Astrocyte (in vitro differentiated cells and primary cell): ENCODE measurements around the gene DCX. TPM values are rescaled to one million over a fixed set of nuclear protein-coding genes. Genes with fewer than 3 reads are reported as not detected.
"Not testable (repeated sequence)": the region's sequence is repeated elsewhere in the genome, so short reads cannot be mapped to it uniquely, and the experiment has no call there.

ENCODE experiments used
- DNase-seq: peaks from one replicate; pipeline ENCODE4 v3.0.0-alpha.2; 2010; ENCODE audit warnings: low read depth
- FAIRE-seq: peaks from 2 replicates; lab custom pipeline; 2011; peaks lifted over from hg19 to GRCh38; lab: Jason Lieb, UNC
- H2AFZ ChIP-seq: 2 replicates; pipeline ENCODE4 v1.6.0; 2012; ENCODE audit warnings: low read depth, low read length, inconsistent platforms
- H3K27ac ChIP-seq: 2 replicates; pipeline ENCODE4 v1.5.1; 2011; ENCODE audit warnings: low read depth, low read length, inconsistent platforms
- H3K27me3 ChIP-seq: 2 replicates; pipeline ENCODE4 v1.6.0; 2011; ENCODE audit warnings: low read length, inconsistent platforms; ENCODE audit not compliant: insufficient read depth
- H3K36me3 ChIP-seq: 2 replicates; pipeline ENCODE4 v1.5.1; 2011; ENCODE audit warnings: low read length, inconsistent platforms; ENCODE audit not compliant: insufficient read depth
- H3K4me1 ChIP-seq: 2 replicates; pipeline ENCODE4 v1.5.1; 2011; ENCODE audit warnings: low read length, inconsistent platforms; ENCODE audit not compliant: insufficient read depth
- H3K4me2 ChIP-seq: 2 replicates; pipeline ENCODE4 v1.6.0; 2012; ENCODE audit warnings: low read length, inconsistent platforms
- H3K4me3 ChIP-seq: 2 replicates; pipeline ENCODE4 v1.5.1; 2011; ENCODE audit warnings: low read depth, mild to moderate bottlenecking, low read length, inconsistent platforms; ENCODE audit not compliant: insufficient read depth
- H3K79me2 ChIP-seq: 2 replicates; pipeline ENCODE4 v1.6.0; 2012; ENCODE audit warnings: mild to moderate bottlenecking, low read length, inconsistent platforms; ENCODE audit not compliant: insufficient read depth
- H3K9ac ChIP-seq: 2 replicates; pipeline ENCODE4 v1.6.0; 2012; ENCODE audit warnings: mild to moderate bottlenecking, low read length, inconsistent platforms
- H3K9me3 ChIP-seq: 2 replicates; pipeline ENCODE4 v1.5.1; 2012; ENCODE audit warnings: low read depth, mild to moderate bottlenecking, low read length, inconsistent platforms; ENCODE audit not compliant: insufficient read depth
- H4K20me1 ChIP-seq: 2 replicates; pipeline ENCODE4 v1.6.0; 2012; ENCODE audit warnings: low read length, inconsistent platforms; ENCODE audit not compliant: insufficient read depth
- H3K27ac Mint-ChIP-seq: one replicate; pipeline ENCODE4 v1.8.0; 2021; ENCODE audit warnings: mild to moderate bottlenecking, mixed read lengths; ENCODE audit not compliant: unreplicated experiment
- H3K27me3 Mint-ChIP-seq: one replicate; pipeline ENCODE4 v1.8.0; 2021; ENCODE audit warnings: low read depth, mixed read lengths; ENCODE audit not compliant: unreplicated experiment
- H3K36me3 Mint-ChIP-seq: one replicate; pipeline ENCODE4 v1.8.0; 2021; ENCODE audit warnings: low read depth, mixed read lengths; ENCODE audit not compliant: unreplicated experiment
- H3K4me1 Mint-ChIP-seq: one replicate; pipeline ENCODE4 v1.8.0; 2021; ENCODE audit warnings: low read depth, mixed read lengths; ENCODE audit not compliant: unreplicated experiment
- H3K4me3 Mint-ChIP-seq: one replicate; pipeline ENCODE4 v1.8.0; 2021; ENCODE audit warnings: mild to moderate bottlenecking, moderate library complexity, mixed read lengths; ENCODE audit not compliant: unreplicated experiment
- H3K9me3 Mint-ChIP-seq: one replicate; pipeline ENCODE4 v1.8.0; 2021; ENCODE audit warnings: mild to moderate bottlenecking, mixed read lengths; ENCODE audit not compliant: unreplicated experiment
- EZH2 ChIP-seq: IDR thresholded peaks from 2 replicates; pipeline ENCODE4 v1.6.1; 2012; ENCODE audit warnings: mild to moderate bottlenecking, low read length, inconsistent platforms; ENCODE audit not compliant: insufficient read depth
- total RNA-seq: library from RNA; stranded (reverse); gene quantifications from 2 replicates; pipeline ENCODE4 v1.2.1, GENCODE V29; 2021
- TF ChIP-seq, protein P1 (sequence below): IDR thresholded peaks from 2 replicates; pipeline ENCODE4 v1.5.1; 2011; ENCODE audit warnings: low read depth, mild to moderate bottlenecking, inconsistent platforms, low read length, moderate library complexity; ENCODE audit not compliant: insufficient read depth

Gene DCX
- total RNA-seq, 1 donor from 2014 or later: 2.4 TPM

DNA sequence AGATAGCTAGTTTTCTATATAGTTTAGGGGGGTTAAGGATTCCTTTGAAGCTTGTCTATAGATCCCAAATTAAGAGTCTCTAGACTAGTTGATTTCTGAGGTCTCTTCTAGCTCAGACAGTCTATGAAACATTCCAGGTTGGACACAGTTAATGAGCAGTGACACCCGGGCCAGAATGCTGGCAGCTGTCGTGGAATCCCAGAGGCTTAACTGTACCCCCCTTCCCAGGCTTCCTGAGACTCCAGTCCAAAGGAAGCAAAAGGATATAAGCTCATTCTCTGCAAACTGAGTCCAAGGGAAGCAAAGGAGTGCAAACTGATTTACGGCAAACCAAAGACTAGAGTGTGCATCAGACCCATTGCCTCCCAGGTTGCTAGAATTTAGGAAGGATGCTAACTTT is 62.9 kb downstream of the DCX start:
- Histone ChIP-seq H3K4me3 (no peak overlapping the region), H3K4me2 (no peak overlapping the region), H2AFZ (no peak overlapping the region), H4K20me1 (no peaks in the 10 kb centered on the region), H3K9me3 (no peaks in the 10 kb centered on the region), H3K4me1 (no peaks in the 10 kb centered on the region), H3K36me3 (no peaks in the 10 kb centered on the region), H3K27me3 (no peaks in the 10 kb centered on the region), H3K9ac (no peak overlapping the region), H3K79me2 (no peaks in the 10 kb centered on the region), H3K27ac (no peak overlapping the region)
- Mint-ChIP-seq H3K27me3 (no peaks in the 10 kb centered on the region), H3K9me3 (no peaks in the 10 kb centered on the region), H3K4me3 (no peak overlapping the region), H3K36me3 (no peaks in the 10 kb centered on the region), H3K4me1 (peaks cover 13% of the 10 kb centered on the region), H3K27ac (no peak overlapping the region)
- TF ChIP-seq, protein P1, sequence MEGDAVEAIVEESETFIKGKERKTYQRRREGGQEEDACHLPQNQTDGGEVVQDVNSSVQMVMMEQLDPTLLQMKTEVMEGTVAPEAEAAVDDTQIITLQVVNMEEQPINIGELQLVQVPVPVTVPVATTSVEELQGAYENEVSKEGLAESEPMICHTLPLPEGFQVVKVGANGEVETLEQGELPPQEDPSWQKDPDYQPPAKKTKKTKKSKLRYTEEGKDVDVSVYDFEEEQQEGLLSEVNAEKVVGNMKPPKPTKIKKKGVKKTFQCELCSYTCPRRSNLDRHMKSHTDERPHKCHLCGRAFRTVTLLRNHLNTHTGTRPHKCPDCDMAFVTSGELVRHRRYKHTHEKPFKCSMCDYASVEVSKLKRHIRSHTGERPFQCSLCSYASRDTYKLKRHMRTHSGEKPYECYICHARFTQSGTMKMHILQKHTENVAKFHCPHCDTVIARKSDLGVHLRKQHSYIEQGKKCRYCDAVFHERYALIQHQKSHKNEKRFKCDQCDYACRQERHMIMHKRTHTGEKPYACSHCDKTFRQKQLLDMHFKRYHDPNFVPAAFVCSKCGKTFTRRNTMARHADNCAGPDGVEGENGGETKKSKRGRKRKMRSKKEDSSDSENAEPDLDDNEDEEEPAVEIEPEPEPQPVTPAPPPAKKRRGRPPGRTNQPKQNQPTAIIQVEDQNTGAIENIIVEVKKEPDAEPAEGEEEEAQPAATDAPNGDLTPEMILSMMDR: no peak
- TF ChIP-seq EZH2: no peak
- FAIRE-seq (no peak), DNase-seq (no peak)

GRCh38 chrX:111348429-111348828 is 63.6 kb downstream of the DCX start:
- DNase-seq: no peak
- Histone ChIP-seq H3K36me3 (no peaks in the 10 kb centered on the region), H3K9ac (no peak overlapping the region), H3K27ac (no peak overlapping the region), H3K4me3 (no peak overlapping the region), H3K27me3 (no peaks in the 10 kb centered on the region), H2AFZ (no peak overlapping the region), H3K4me1 (no peaks in the 10 kb centered on the region), H3K79me2 (no peaks in the 10 kb centered on the region), H3K9me3 (no peaks in the 10 kb centered on the region), H4K20me1 (no peaks in the 10 kb centered on the region), H3K4me2 (no peak overlapping the region)
- H3K27ac Mint-ChIP-seq: no peak overlapping the region
- no peak for FAIRE-seq
- TF ChIP-seq, protein P1: no peak
- no peak for TF ChIP-seq EZH2
- no peak overlapping the region for H3K4me3 Mint-ChIP-seq
- H3K27me3 Mint-ChIP-seq: no peaks in the 10 kb centered on the region
- no peaks in the 10 kb centered on the region for H3K9me3 Mint-ChIP-seq
- peaks cover 11% of the 10 kb centered on the region for H3K4me1 Mint-ChIP-seq
- no peaks in the 10 kb centered on the region for H3K36me3 Mint-ChIP-seq

- H3K4me1 ChIP-seq, H3K36me3 Mint-ChIP-seq, H3K4me2 ChIP-seq, H3K4me3 ChIP-seq, H3K79me2 ChIP-seq, H3K27me3 ChIP-seq, H3K9me3 ChIP-seq, H2AFZ ChIP-seq, H3K4me3 Mint-ChIP-seq, DNase-seq, H3K27ac ChIP-seq, H4K20me1 ChIP-seq, H3K9ac ChIP-seq, H3K9me3 Mint-ChIP-seq, H3K4me1 Mint-ChIP-seq, H3K27ac Mint-ChIP-seq, H3K36me3 ChIP-seq, H3K27me3 Mint-ChIP-seq: not testable (repeated sequence)
- peak; percentile 78 for FAIRE-seq
Observed at GRCh38 chrX:111346150-111346549, 65.8 kb downstream of the DCX start.
